Measurements from ENCODE around the gene MAN2B2.

MAN2B2 gene

GRCh38 chr4:6568148-6568547 is 6.8 kb upstream of the MAN2B2 start:
- DNase-seq (ENCODE audit: low read depth) = no peak

GRCh38 chr4:6568689-6569332 is 6.2 kb upstream of the MAN2B2 start:
- DNase-seq (ENCODE audit: low read depth) = no peak

- no peak for DNase-seq (ENCODE audit: low read depth)
Observed at GRCh38 chr4:6571608-6572007, 3.4 kb upstream of the MAN2B2 start.

GRCh38 chr4:6573551-6573950 is 1.4 kb upstream of the MAN2B2 start:
- DNase-seq (ENCODE audit: low read depth) = no peak

GRCh38 chr4:6573986-6574746 is 823 bp upstream of the MAN2B2 start:
- no peak for DNase-seq (ENCODE audit: low read depth)

DNA sequence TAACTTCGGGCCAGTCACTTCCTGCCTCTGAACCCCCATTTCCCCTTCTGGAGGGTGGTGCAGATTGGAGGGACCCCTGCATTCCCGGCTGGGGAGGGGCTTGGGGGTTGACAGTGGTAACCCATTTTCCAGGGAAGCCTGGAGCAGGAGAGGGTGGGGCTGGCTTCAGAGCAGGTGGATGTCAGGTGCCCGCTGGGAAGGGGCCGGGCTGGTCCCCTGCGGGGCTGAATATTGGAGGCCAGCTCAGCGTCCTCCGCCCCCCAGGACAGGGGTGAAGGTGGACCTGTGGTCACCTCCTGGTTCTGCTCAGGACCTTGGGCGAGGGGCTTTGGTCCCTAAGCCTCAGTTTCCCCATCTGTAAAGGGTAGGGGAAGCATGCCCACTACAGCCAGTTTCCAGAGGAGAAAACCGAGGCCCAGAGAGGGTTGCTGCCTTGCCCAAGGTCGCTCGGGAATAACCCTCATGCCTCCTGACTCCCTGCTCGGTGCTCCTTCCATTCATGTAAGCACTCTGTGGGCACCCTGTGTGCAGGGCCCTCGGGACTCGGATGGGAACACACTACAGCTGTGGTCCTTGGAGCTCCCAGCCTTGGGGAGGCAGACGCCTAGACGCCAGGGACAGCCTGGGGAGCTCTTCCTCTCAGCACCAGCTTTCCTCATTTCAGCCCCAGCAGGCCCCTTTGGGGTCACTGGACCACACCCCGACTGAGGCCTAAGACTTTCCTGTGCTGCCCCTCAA is 683 bp downstream of the MAN2B2 start:
- no peak for DNase-seq (ENCODE audit: low read depth)

DNA sequence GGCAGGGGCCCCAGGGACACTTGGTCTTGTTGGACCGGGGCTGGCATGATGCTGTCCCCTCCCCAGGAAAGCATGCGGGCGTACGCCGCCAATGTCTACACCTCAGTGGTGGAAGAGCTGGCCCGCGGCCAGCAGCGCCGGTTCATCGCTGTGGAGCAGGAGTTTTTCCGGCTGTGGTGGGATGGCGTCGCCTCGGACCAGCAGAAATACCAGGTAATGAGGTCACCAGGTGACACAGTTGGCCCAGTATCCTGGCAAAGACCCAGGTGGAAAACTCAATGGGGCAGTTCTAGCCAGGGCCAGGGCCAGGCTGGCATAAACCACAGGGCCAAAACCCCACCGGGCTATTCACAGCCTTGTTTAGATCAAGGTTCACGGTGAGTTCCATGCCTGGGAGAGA is 1.5 kb downstream of the MAN2B2 start:
- DNase-seq (ENCODE audit: low read depth) = no peak

DNA sequence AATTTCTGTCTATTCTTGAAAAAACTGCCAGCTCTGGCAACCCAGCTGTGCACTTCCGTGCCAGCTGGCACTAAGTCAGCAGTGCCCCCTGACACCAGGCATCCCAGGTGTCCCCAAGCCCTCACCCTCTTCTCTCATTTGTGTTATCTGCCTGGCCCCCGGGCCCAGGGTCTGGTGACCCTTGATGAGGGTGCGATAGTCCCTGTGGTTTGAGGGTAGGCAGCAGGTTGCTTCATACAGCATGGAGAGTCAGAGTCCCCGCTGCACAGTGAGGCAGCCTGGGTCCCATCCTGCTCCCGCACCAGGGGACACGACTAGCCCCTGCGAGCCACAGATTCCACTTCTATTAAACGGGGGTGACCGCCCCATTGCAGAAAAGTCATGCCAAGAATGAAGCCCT is 1.9 kb downstream of the MAN2B2 start:
- DNase-seq (ENCODE audit: low read depth) = no peak

DNA sequence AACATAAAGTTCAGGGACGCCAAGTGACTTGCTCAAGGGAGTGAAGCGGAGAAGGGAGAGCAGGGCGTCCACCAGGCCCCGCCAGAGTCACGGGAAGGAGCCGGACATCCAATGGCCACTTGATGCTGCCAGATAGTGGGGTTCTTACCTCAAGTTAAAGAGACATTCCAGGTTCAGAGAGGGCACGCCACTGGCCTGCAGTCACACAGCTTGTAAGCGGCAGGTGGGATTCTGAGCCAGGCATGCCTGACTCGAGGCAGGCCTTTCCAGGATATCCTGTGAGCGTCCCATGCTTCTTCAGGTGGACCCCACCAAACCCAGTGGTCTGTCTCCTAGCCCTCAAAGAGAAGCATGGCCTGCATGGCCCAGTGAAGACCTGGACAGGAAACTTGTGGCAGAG is 2.4 kb downstream of the MAN2B2 start:
- DNase-seq (ENCODE audit: low read depth) = no peak

DNA sequence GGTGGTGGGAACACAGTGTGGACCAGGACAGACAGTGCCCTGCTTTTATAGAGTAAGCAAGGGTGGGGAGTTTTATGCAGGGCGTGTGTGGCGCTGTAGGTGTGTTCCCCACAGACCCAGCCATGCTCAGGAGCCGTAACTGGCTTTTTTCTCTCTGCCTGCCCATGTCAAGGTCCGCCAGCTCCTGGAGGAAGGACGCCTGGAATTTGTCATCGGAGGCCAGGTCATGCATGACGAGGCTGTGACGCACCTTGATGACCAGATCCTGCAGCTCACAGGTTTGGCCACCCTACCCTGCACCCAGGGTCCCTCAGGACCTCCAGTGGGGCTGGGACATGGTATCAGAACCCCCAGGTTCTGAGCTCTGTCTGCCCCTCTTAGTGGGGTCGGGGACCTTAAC is 3.2 kb downstream of the MAN2B2 start:
- DNase-seq (ENCODE audit: low read depth) = no peak

DNA sequence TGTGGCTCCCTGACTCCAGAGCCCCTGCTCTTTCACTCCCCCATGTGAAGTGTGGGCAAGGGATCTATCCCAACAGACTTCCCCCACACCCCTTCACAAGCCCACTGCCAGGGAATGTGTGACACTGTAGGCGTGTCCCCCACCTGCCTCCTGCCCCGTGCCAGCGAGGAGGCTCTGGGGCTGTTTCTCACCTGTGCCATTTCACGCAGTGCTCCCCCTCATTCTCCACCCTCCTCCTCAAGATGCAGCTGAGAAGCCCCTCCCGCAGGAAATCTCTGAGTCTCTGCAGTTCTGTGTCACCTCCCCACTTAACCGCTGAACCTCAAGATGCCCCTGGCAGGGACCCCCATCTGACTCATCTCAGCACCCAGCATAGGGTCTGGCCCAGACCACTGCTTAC is 5.4 kb downstream of the MAN2B2 start:
- no peak for DNase-seq (ENCODE audit: low read depth)

DNA sequence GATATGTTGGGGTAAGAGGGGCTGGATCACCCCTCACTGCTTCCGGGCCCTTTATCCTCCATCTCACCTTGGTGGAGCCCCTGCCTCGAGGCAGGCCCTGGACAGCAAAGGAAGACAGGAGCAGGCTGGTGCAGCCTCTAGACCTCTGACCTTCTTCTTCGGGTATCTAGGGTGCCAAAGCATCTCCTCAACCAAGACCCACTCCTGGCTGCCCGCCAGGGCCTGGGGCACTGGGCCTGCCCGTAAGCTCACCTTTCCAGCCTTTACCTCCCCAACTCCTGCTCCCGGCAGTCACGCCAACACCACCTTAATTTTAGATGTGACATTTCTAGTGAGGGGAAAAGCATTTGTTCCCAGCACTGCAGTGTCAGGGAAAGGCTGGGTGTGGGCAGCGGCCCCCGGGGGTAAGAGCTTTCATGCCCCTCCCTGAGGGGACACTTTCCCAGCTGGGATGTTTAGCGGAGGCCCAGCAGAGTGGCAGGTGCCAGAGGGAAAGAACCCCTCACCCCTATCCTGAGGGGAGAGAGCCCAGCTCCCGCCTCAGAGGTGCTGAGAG is 6.7 kb downstream of the MAN2B2 start:
- DNase-seq (ENCODE audit: low read depth) = no peak

GRCh38 chr4:6582889-6583490 is 8.0 kb downstream of the MAN2B2 start:
- no peak for DNase-seq (ENCODE audit: low read depth)

DNA sequence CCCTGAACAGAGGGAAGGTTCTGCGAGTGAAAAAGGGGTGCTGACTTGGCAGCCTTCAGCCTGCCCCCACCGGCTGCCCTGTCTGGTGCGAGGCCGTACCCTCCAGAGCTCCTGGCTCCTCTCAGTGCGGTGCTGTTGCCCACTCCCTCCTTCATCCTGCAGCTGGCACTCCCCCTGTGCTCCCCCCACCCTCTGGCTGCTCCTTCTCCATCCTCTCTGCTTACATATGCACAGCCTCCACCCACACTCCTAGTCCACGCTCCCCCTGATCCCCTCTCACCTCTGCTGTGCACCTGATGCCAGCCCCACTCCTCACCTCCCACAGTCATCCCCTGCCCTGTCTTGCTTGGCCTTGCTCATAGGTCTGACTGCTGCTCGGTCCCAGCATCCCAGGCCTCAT is 9.9 kb downstream of the MAN2B2 start:
- DNase-seq (ENCODE audit: low read depth) = no peak

GRCh38 chr4:6586715-6587325 is 11.8 kb downstream of the MAN2B2 start:
- no peak for DNase-seq (ENCODE audit: low read depth)

DNA sequence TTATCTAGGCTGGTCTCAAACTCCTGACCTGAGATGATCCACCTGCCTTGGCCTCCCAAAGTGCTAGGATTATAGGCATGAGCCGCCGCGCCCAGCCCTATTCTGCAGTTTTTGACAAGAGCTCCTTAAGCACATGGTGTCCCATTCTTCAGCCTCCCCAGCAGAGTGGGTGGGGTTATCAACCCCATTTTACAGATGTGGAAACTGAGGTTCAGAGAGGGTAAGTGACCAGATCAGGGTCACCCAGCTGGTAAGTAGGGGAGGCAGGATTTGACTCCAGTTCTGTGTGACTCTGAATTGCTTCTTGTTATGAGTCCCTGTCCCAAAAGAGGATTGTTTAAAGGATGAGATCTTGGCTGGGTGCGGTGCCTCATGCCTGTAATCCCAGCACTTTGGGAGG is 14.5 kb downstream of the MAN2B2 start:
- DNase-seq (ENCODE audit: low read depth) = no peak

DNA sequence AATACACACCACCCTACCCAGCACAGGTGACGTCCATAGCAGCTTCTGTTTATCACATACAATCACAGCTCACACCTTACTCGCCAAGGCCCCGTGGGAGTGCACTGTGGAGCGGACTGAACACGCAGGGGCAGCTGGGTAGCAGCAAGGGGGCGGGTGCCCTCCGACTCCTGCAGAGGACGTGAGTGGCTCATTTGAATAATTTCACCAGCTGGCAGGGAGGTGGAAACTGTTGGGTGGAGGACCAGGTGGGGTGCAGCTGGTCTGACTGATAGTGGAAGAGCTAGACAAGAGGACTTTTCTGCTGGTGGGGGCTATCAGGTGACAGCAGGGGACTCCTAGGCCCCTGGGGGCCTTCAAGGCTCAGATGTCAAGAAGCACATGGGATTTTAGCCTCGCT is 16.3 kb downstream of the MAN2B2 start:
- no peak for DNase-seq (ENCODE audit: low read depth)

DNA sequence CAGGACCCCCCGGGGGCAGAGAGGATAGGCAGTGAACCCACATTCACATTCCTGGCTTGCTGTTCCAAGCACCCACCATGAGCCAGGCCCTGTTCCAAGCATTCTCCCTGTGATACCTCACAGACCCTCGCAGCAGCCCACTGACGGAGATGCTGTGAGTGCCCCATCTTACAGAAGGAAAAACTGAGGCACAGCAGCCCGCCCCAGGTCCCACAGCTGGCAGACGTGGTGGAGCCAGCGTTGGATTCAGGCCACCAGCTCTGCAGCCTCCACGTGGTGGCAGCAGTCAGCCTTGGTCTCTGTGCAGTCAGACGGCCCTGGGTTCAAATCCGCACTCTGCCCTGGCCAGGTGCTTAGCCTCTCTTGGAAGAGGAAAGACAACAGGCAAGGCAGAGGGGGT is 16.8 kb downstream of the MAN2B2 start:
- no peak for DNase-seq (ENCODE audit: low read depth)

DNA sequence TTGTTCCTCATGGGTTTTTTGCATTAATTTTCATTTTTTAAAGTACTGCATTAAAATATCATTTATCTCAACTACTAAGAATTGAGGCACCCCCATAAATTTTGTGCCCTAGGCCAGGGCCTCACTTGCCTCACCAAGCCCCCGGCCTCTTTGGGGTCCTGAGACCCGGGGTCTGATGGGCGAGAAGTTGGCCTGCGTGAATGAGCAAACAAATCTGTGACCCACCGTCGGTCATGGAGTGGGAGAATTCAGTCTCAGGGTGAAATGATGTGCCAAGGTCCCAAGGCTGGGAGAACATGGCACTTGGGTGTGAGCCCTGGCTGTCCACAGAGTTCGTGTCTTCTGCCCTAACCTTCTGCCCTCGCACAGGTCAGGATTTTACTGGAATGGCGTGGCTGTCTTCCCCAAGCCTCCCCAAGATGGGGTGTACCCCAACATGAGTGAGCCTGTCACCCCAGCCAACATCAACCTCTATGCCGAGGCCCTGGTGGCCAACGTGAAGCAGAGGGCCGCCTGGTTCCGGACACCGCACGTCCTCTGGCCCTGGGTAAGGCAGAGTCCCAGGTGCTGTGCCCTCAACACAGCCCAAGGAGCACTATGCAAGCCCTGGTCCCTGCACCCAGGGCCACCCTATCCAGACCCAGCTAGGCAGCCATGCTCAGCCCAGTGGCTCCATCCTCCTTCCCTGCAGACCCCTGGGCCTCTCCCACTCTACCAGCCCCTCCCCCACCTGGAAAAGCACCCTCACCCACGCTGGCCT is 18.0 kb downstream of the MAN2B2 start:
- no peak for DNase-seq (ENCODE audit: low read depth)

DNA sequence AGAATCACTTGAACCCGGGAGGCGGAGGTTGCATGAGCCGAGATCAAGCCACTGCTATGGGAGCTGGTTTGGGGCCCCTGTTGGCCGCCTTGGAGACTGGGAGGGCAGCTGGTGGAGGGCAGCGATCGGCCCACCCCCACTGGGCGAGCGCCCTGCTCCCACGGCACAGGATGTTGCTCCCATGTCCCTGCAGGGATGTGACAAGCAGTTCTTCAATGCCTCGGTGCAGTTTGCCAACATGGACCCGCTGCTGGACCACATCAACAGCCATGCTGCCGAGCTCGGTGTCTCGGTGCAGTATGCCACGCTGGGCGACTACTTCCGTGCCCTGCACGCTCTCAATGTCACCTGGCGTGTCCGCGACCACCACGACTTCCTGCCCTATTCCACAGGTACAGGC is 19.4 kb downstream of the MAN2B2 start:
- no peak for DNase-seq (ENCODE audit: low read depth)

DNA sequence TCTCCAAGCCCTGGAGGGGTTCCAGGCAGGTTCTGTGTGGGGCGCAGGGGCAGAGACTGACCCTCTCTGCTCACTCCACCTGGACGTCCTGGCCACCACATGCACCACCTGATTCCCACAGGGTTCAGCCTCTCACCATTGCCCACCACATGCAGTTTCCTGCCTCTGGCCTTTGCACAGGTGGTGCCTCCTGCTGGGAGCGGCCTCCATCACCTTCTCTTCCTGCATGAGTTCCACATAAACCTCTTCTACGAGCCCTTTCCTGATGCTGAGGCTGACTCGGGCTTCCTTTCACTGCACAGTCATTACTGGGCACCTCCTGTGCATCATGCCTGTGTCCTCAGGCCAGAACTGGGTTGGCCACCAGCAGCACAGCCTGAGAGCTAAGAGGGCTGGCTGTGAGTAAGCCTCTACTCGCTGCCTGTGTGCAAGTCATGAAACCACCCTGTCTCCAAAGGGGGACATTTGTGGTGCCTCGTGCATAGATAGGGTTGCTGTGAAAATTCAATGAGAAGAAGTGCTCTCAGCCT is 19.9 kb downstream of the MAN2B2 start:
- DNase-seq (ENCODE audit: low read depth) = no peak
